GM19193 (cell line): ENCODE measurements around the gene SMIM33.

Source experiments
- POLR2A ChIP-seq: IDR thresholded peaks from 4 replicates; pipeline ENCODE4 v1.6.1; 2011; ENCODE audit not compliant: insufficient read depth, insufficient read length; ENCODE audit errors: extremely low read depth

Gene SMIM33

GRCh38 chr5:139512786-139513390 lies 42.1 kb downstream of the SMIM33 start:
- no peak for TF ChIP-seq POLR2A

- no peak for TF ChIP-seq POLR2A
Observed at GRCh38 chr5:139513852-139514485, 43.2 kb downstream of the SMIM33 start.

- no peak for TF ChIP-seq POLR2A
Observed at GRCh38 chr5:139514486-139514856, 43.7 kb downstream of the SMIM33 start.

DNA sequence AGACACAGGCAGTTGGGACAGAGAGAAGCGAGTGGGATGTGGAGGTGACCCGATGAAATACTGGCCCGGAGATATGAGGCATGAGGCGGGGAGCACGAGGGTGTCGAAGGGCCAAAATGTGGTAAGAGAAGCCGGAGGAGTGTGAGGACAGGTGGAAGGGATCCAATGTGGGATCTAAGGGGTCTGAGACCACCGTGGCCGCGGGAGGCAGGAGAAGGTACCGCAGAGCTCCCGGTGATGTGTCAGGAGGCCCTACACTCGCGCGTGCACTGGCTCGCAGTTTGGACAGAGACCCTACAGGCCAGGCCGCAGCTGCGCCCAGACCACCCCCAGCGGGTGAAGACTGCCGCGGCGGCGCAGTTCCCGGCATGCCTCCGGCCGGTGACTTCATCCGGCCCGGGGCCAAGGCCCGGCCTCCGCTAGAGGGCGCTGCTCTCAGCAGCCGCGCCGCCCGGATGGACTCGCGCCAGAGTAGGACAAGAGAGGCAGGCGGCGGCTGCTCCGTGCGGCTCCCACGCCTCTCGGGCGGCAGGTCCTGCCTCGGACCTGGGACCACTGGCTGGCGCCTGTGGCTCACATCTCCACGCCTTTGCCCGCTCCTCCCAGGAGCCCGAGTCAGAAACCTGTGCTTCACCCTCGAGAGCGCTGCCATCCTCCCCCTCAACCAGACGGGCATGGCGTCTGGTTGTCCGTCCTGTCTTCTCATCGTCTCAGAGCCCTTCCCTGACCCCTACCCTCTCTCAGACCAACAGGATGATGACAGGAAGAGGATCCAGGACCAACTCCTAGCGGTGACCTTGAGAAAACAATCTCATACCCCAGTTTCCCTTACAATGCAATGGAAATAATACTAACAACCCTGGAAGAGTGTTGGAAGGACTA lies 47.1 kb downstream of the SMIM33 start:
- TF ChIP-seq POLR2A = peak; percentile 82
